Renal cortical epithelial cell (primary cell): ENCODE data around the gene MTHFR. TPM values are rescaled to one million over a fixed set of nuclear protein-coding genes. Genes with fewer than 3 reads are reported as not detected.
"Not testable (repeated sequence)": the region's sequence is repeated elsewhere in the genome, so short reads cannot be mapped to it uniquely, and the experiment has no call there.

Experiments used
- DNase-seq: peaks from one replicate; pipeline ENCODE4 v3.0.0-alpha.2; 2011; ENCODE audit warnings: low read depth
- total RNA-seq: library from RNA; depleted of rRNA; stranded (reverse); fragments of >200 nt; gene quantifications from 2 replicates; pipeline ENCODE4 v1.2.3, GENCODE V29; 2014

Gene MTHFR
- total RNA-seq, 1 donor from 2014 or later, result 19.8 TPM

DNA sequence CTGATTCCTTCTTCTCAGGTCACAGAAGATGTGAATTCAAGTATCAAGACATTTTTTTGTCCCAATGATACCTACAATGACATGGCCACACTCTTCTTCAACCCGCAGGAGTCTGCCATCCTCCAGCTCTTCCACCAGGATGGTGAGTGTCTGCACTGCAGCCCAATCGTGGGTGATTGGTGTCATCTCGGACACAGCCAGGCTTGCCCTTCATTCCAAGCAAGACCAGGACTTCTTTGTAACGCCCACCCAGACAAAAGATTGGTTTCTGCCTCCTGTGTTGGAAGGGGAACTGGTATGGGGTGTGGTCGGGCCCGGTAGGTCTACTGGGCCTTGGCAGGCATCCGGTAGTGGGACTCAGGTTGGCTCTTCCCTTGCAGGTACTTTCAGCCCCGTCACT, 27.7 kb upstream of the MTHFR start:
- no peak for DNase-seq

DNA sequence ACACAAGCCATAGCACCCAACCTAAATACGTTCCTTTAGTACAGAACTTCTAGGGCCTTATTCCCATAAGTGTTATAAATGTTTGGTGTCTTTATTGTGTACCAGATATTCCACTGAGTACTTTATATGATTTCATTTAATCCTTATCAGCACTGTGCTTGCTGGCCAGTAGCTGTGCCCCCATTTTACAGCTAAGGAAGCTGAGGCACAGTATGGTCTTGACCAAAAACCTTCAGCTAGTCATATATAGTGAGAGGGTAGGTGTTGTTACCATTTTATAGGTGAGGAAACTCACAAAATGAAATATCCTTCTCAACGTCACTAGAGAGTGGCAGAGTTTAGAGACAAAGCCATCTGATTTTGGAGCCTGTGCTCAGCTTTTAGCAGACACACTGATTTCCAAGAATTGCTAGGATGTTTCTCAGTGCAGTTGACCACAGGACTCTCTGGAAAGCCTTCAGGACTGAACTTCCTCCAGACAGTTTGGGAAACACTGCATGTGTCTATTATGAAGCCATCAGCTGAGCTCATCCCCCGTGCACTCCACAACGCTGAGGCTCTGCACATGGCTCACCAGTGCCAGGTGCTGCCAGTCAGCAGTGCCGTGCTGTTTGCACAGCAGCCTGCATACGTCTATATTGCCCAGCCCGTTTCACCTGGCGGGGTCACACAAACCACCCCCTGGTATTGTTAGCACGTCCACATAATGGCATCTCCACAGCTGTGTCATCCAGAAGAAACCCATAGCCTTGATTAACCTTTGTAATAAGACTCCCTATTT, 26.4 kb upstream of the MTHFR start:
- DNase-seq, result no peak

DNA sequence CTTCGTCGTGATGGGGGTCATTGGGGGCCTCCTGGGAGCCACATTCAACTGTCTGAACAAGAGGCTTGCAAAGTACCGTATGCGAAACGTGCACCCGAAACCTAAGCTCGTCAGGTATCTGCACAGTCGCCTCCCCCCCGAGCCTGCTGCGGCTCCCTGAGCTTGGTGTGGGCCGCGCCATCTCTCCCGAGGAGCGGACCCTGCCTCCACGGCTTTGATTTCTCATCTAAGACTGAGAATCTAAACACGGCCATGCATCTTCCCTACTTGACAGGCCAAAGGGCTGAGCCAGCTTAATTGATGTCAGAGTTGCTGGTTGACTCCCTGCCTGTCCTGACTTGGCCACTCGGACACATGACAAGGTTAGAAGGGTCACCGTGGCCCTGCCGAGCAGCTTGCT, 22.7 kb upstream of the MTHFR start:
- DNase-seq, result no peak

DNA sequence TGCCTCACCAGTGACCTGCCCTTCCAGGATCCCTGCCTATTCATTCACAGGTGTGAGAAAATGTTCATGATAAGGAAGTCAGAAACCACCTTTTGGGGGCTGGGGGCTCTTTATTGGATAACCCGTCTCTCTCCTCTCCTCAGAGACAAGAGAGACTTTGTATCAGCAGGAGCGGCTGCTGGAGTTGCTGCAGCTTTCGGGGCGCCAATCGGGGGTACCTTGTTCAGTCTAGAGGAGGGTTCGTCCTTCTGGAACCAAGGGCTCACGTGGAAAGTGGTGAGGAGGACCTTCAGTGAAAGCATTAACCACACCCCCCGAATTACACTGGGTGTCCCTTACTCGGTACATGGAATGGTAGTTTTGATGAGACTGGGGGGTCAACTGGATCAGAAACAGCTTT, 21.2 kb upstream of the MTHFR start:
- DNase-seq, result no peak

DNA sequence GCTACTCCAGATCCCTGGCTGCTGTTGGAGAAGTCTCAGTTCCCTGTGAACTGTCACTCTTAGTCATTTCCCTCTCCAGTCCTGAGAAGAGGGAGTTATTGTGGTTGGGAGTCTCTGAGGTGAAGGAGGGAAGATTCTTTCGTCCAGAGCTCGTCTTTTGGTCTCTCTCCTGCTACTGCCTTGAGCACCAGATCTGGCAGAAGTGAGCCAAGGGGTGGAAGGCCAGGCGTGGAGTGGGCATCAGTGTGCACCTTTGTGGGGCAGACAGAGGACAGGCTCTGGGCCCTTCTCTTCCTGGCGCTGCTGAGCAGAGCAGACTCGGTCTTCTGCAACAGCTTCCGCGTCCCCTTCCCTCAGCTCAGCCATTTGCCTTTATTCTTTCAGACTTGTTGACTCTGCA, 19.4 kb upstream of the MTHFR start:
- no peak for DNase-seq

DNA sequence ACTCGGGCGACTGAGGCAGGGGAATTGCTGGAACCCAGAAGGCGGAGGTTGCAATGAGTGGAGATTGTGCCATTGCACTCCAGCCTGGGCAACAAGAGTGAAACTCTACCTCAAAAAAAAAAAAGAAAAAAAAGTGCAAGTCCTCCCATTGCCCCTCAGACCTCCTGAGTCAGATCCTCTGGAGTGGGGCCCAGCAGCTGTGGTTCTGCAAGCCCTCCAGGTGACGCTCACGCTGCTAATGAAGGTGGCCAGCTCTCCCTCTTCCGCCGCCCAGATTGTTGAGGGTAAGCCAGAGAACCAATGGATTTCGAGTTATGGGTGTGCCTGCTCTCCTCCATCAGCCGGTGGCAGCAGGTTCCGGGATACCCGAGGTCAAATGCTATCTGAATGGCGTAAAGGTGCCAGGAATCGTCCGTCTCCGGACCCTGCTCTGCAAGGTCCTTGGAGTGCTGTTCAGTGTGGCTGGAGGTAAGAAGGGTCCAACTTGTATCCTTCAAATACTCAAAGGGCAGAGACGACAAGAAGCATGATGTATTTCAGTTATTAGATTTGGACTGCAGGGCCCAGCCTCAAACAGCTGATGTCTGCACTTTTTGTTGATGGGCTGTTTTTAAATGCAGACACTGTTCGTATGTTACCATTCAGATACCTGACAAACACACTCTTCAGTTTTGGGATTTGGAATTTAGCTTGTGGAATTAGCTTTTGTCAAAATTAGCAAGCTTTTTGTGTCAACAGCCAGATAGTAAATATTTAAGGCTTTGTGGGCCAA, 17.8 kb upstream of the MTHFR start:
- no peak for DNase-seq

DNA sequence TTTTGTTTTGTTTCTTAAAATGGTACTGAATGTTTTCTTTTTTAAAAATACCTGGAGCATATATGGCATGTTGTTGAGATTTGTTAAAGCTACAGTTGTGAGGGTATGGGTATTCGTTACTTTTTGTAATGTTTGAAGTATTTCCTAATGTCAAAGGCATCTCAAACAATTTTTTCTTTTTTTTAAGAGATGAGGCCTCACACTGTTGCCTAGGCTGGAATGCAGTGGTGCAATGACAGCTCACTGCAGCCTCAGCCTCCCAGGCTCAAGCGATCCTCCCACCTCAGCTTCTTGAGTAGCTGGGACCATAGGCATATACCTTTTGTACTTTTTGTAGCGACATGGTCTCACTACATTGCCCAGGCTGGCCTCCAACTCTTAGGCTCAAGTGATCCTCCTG, 16.3 kb upstream of the MTHFR start:
- no peak for DNase-seq

DNA sequence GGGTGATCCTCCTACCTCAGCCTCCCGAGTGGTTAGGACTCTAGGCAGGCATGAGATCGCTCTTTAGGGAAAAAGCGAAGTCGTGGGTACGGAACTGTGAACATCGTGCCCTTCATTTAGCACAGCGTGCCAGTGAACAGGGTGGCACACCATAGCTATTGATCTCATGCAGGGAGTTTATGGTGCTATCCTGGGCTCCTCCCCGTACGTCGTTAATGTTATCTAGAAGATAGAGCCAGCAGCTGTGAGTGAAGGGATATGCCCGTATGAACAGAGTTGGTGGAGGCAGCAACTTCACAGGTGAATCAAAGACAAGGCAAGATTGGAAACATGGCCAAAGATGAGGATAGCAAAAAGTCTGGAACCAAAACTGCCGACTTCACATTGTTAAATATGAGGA, 11.4 kb upstream of the MTHFR start:
- DNase-seq, result no peak

DNA sequence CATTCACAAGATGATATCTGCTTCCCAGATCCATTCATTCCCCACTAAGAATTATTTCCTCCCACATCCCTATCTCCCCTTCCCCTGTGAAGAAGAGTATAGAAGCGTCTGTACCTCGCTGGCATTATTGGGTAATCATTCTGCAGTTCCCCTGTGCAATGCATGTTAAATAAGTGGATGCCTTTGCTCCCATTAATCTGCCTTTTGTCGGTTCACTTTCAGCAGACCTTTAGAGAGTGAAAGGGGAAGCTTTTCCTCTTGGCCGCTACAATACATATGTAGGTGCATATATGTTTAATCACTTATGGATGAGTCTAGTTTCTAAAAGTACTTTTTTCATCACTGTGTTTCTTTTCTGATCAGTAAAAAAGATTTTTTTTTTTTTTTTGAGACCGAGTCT, 7.3 kb upstream of the MTHFR start:
- no peak for DNase-seq

DNA sequence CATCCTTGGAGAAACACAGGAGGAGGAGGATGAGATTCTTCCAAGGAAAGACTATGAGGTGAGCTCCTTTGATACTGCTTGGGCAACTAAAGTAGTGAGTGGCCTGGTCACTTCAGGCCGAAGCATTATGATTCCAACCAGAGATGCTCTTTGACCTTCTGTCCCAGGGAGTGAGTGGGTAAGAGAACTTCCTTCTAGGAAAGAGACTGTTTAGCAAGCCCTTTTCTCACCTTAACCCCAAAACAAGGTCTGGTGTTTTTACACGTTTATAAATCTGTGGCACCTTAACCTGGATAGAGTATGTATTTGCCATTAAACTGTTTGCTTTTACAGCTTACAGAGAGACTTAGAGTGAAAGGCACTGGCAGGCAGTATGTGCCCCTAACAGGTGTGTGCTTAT, 1.4 kb upstream of the MTHFR start:
- no peak for DNase-seq

DNA sequence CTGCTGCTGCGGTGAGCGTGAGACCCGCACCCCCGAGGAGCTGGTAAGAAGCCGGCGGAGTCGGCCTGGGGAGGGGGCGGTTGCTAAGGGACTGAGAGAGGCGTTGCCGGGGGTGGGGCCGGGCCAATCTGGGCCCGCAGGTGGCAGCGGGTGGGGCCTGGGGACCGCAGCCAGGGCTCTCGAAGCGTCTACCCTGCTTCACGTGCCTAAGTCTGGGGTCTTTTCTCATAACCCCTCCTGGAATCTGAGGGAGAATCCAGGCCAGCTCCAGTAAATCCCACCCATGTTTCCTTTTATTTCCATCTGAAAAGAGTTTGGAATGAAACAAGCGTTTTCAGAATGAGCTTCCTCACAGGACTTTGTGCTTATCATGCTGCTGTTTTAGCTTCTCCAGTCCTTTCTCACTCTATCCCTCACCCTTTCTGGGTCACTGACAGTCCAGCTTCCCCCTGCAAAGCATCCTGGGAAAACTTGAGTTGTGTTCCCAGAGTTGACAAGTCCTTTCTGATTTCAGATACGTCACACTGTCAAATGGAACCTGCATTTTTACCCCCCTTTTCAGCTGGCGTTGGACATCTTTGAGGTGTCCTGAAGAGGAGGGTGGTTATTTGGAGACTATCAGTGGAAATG, 658 bp upstream of the MTHFR start:
- DNase-seq, result no peak

DNA sequence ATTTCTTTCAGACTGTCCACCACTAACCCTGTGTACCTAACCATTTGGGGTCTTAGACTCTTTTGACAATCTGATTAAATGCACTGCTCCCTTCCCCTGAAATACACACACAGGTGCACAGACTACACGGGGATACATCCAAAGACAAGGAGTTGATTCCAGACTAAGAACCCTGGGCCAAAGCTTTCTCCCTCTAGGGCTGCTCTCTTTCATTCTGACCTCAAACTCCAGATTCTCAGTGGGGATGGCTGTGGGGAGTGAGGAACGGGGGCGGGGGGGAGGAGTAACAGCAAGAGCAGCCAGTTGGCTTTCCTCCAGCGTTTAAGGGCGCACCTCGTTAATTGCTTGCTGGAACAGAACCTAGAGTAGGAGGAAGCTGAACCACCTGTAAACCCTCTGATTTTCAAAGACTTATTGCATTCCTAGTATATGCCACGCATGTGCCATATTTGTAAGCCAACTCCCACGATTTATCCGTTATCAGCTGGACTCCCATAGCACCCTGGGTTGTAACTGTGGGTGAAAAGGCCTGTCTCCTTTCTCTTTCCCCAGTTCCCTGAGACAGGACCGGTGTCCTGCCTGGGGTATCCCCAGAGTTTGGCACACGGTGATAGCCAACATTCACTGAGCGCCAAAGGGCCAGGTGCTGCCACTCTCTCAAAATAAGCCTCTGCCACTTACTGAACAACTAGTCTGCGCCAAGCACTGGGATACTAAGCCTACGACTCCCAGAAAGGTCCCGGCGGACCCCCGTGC, 920 bp downstream of the MTHFR start:
- peak; percentile 83 for DNase-seq

DNA sequence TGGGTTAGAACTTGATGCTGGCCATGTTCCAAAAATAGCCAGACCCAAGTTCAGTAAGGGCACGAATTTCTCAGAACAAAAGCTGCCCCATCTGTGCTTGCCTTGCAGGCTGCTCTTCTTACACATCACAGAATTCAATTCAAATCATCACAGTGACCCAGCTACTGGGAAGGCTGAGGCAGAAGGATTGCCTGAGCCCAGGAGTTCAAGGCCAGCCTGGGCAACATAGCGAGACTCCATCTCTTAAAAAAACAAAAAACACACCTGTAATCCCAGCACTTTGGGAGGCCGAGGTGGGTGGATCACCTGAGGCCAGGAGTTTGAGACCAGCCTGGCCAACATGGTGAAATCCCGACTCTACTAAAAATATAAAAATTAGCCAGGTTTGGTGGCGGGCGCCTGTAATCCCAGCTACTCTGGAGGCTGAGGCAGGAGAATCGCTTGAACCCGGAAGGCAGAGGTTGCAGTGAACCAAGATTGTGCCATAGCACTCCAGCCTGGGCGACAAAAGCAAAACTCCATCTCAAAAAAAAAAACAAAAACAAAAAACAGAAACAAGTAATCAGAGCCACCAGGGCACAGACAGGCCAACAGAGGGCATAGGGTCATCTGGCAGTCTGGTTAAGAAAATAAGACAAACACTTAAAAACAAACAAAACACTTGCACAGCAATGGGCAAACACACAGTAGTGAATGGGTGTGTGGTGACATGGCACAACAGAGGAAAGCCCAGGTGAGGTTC, 1.7 kb downstream of the MTHFR start:
- not testable (repeated sequence) for DNase-seq

DNA sequence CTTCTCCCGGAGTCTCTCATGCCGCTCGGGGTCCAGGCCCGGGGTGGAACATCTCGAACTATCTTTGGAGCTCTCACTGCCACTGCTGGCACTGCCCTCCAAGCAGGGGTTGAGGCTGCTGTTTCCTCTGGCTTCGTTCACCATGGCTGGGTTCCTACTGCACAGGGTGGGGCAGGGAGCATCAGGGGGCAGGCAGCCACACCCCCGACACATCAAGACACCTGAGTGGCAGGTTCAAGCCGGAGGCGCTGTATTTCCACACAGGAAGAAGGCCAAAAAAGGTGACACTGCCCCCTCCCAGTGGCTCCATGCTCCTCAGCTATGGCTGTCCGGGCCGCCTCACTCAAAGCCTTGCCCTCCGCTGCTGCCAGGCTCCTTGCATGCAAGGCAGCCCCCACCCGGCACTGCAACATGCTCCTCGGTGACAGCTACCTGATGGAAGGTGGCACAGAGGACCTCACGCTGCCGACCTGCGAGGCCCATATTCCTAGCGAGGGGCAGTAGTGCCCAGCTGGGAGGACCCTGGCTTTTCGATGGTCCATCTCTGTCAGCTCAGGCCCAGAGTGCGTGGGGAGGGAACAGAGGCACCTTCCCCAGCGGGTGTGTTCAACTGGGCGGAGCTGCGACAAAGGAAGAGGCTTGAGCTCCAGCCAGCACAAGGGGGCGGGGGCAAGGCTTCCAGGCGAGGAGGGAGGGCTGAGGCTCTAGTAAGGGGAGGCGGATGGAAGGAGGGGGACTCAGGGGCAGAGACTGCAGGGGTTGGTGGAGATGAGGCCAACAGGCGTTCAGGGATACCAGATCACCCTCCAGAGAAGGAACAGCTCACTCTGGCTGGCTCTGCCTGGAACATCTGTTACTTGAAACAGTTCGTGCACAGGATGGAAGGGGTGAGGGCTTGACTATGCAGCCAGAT, 2.5 kb downstream of the MTHFR start:
- peak; percentile 90 for DNase-seq

DNA sequence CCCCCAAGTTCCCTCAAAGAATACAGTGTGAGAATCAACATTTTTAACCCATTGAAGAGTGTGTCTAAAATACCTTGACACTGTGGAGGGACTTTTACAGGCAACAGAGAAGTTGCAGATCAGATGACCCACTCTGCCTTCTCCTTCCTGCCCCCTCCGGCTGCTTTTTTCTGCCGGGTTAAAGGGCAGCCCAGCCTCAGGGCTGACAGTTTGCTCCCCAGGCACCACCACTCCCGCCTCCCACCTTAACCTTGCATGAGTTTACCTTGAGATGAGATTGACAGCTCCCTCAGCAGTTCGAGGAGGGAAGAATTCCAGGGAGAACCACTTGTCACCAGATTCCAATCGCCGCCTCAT, 3.2 kb downstream of the MTHFR start:
- no peak for DNase-seq

DNA sequence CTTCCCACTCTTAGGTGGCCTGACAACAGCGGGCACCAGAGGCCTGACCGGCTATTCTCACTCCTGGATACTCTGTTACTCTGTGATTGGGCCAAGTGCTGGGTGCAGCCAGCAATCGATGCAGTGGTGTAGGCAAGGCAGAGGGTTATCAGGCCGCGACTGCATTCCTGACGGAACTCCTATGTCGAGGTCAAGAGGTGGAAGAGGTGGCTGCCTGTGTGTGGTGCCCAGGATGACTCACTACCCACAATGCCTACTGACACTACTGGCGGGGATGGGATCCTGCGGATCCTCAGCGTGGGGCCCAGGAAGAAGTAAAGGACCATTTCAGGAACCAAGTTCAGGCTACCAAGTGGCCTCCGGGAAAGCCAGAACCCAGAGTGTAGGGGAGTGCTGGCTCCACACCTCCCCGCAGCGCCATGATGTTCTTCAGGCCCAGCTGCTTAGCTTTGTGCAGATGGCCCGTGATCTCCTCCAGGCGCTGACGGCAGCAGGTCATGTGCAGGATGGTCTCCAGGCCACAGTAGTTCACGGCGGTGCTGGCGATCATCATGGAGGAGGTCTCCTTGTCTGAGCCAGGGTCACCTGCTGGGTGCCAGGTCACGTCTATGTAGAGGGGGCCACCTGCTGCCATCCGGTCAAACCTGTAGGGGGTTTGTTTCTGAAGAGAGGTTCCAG, 4.9 kb downstream of the MTHFR start:
- no peak for DNase-seq

DNA sequence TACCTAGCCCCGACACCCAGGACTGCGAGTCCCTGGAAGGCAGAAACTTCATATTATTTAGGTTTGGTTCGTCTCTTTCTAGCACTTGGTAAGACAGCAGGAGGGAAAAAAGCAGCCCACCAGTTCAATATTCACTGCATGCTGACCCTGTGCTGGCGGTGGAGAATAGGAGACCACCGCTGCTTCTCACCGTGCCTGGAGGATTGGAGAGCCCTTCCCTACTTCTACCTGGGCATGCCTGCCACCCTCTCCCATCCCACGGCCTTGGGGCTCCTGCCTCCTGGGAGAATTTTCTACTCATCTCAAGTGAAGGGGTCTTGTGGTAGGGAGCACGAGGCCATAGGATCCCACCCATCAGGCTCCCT, 5.4 kb downstream of the MTHFR start:
- DNase-seq, result no peak

DNA sequence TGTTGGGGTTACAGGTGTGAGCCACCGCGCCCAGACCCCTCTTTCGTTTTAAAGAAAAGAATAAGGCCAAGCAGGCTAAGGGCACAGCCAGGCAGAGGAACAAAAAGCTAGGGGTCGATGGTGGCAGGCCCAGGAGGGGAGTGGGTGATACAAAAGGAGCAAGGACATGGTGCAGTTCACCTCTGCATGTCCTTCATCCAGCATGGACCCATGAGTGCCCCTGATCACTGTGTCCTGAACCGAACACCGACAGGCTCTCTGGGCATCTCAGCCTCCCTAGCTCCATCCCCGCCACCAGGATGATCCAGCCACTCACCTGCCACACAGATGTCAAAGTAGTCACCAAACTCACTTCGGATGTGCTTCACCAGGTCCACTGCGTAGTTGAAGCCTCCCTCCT, 5.9 kb downstream of the MTHFR start:
- no peak for DNase-seq

DNA sequence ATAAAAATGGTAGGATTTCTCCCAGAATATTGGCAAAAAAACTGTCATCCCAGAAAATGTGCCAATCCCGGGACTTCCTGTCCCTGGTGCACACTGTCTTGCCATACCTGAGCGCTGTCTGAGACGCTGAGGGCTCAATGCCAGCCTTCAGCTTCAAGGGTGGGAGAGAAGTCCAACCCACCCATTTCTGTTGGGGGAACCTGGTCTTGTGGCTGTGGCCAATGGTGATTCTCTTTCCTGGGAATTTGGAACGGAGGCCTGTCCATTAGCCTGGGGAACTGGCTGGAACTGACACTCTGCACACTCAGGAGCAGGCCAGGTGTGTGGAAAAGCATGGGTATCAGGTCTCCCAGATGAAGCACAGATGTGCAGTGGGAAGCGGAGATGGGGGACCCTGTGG, 6.7 kb downstream of the MTHFR start:
- no peak for DNase-seq
